ENCODE results near the gene ELMOD1. TPM values are rescaled to one million over a fixed set of nuclear protein-coding genes. Genes with fewer than 3 reads are reported as not detected.

ELMOD1 gene
- total RNA-seq, 1 donor from 2014 or later: not detected

DNA sequence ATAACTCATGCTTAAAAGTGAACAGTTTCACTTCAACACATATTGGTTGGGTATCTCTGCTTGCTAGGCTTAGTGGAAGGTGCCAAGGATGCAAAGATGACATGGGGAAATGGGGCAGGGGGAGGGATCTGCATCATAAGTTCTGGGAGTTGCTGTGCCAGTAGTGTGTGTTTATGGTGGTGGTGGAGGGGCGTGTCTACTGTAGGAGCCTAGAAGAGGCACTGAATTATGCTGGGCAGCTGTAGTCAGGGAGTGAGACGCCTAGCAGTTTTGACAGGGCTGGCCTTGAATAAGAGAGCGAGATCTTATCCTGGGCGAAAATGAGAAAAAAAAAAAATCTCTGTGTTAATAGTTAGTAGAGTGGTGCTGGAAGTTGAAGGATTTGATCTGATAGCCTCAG is 3.0 kb downstream of the ELMOD1 start:
- TF ChIP-seq, protein P1, sequence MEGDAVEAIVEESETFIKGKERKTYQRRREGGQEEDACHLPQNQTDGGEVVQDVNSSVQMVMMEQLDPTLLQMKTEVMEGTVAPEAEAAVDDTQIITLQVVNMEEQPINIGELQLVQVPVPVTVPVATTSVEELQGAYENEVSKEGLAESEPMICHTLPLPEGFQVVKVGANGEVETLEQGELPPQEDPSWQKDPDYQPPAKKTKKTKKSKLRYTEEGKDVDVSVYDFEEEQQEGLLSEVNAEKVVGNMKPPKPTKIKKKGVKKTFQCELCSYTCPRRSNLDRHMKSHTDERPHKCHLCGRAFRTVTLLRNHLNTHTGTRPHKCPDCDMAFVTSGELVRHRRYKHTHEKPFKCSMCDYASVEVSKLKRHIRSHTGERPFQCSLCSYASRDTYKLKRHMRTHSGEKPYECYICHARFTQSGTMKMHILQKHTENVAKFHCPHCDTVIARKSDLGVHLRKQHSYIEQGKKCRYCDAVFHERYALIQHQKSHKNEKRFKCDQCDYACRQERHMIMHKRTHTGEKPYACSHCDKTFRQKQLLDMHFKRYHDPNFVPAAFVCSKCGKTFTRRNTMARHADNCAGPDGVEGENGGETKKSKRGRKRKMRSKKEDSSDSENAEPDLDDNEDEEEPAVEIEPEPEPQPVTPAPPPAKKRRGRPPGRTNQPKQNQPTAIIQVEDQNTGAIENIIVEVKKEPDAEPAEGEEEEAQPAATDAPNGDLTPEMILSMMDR (IDR thresholded peaks at IDR 0.05): no peak
- Mint-ChIP-seq H3K27ac (no peak overlapping the region), H3K4me3 (no peak overlapping the region), H3K9me3 (no peaks in the 10 kb centered on the region), H3K36me3 (ENCODE audit: low read depth) (no peaks in the 10 kb centered on the region), H3K4me1 (peaks cover 28% of the 10 kb centered on the region), H3K27me3 (peaks cover 66% of the 10 kb centered on the region)
- ChIA-PET CTCF (no interaction called here), POLR2A (no interaction called here)
- intact Hi-C loops (cut with micrococcal nuclease): no loop called here
- DNase-seq: no peak
- ATAC-seq (ENCODE audit: low read depth): no peak

DNA sequence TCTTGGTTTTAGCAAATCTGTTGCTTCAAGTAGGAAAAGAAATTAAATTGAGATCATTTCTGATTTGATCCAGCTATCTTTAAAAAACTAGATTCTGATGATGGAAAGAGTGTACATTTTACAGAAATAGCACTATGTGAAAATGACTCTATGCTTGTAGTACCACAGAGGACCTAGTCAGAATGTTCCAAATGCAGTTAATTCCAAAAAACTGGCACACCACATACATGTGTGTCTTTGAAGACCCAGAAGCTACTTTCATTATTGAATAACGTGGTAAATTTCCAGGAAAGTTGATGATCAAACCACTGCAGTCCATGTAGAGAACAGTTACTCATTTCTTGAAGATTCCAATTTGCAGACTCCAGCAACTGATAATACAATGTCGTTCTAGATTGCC is 3.8 kb downstream of the ELMOD1 start:
- CTCF ChIA-PET: no interaction called here
- POLR2A ChIA-PET: no interaction called here
- intact Hi-C loops (cut with micrococcal nuclease): no loop called here
- ATAC-seq (ENCODE audit: low read depth) (no peak), DNase-seq (no peak)
- TF ChIP-seq, protein P1 (IDR thresholded peaks at IDR 0.05): no peak
- Mint-ChIP-seq H3K36me3 (ENCODE audit: low read depth) (no peaks in the 10 kb centered on the region), H3K9me3 (no peaks in the 10 kb centered on the region), H3K4me3 (no peak overlapping the region), H3K27me3 (peaks cover 63% of the 10 kb centered on the region), H3K4me1 (peaks cover 27% of the 10 kb centered on the region), H3K27ac (no peak overlapping the region)

DNA sequence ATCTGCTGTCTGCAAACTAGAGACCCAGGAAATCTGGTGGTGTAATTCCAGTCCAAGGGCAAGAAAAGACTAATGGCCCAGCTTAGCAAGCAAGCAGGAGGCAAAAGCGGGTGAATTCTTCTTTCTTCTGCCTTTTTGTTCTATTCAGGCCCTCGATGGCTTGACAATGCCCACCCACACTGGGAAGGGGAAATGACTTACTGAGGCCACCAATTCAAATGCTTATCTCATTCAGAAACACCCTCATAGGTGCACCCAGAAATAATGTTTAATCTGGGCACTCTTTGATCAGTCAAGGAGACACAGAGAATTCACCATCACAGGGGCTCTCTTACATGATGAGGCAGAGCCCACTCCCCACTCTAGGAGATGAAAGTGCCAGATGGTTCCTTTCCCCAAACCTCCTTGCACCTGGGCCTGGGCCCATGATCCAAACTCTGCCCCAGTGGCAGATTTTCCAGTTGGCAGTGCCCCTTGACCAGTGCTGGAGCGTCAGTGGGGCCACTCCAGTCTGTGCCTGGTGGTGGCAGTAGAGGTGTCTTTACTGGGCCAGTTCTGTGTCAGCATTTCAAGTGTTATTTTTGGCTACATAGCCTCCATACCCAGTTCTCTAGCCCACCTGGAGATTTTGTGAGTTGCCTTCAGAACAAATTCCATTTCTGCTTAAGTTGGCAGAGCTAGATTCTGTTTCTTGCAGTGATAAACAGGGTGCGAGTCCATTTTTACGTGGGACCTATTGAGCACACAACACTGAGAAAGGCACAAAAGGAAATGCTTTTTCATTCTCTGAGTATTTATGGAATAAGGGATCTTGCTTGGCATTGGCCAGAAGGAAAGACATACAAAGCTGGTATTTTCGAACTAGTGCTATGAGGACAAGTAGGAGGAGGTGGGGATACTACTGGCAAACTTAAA is 7.5 kb downstream of the ELMOD1 start:
- DNase-seq (no peak), ATAC-seq (ENCODE audit: low read depth) (no peak)
- no peak overlapping the region for H3K27ac Mint-ChIP-seq
- no peak overlapping the region for H3K4me3 Mint-ChIP-seq
- CTCF ChIA-PET: no interaction called here
- H3K9me3 Mint-ChIP-seq: no peaks in the 10 kb centered on the region
- intact Hi-C loops (cut with micrococcal nuclease): no loop called here
- H3K36me3 Mint-ChIP-seq (ENCODE audit: low read depth): no peaks in the 10 kb centered on the region
- no peaks in the 10 kb centered on the region for H3K4me1 Mint-ChIP-seq
- peaks cover 49% of the 10 kb centered on the region for H3K27me3 Mint-ChIP-seq
- TF ChIP-seq, protein P1 (IDR thresholded peaks at IDR 0.05): no peak
- POLR2A ChIA-PET: no interaction called here

DNA sequence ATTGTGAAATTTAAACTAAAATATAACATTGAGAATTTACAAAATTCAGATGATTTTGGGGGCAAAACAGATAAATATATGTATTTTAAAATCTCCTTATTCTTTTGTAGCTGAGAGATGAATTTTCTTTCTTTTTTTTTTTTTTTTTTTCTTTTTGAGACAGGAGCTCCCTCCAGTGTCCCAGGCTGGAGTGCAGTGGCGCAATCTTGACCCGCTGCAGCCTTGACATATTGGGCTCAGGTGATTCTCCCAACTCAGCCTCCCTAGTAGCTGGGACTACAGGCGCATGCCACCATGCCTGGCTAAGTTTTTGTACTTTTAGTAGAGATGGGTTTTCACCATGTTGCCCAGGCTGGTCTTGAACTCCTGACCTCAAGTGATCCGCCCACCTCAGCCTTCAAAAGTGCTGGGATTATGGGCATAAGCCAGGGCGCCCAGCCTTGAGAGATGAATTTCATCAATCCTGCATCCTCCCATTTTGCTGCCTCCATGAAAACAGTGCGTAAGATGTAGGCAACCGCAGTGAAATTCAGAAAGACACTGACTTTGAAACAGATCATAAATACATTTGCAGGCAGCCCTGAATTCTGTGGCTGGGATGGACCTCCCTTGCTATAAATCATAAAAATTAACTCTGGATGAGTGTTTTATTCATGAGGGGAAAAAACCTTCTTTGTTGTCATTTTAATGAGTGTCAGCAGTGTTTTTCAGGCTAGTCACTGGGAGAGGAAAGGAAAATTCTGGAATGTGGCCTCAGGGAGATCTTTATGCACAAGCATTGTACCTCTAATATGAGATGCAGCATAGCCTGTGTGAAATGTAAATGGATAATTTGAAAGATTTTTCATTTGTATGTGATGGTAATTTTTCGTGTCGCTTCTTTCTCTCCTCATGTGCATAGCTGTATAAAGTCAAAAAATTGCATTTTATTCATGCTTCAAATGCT is 14.4 kb downstream of the ELMOD1 start:
- H3K4me3 Mint-ChIP-seq: no peak overlapping the region
- peaks cover 34% of the 10 kb centered on the region for H3K27me3 Mint-ChIP-seq
- intact Hi-C loops (cut with micrococcal nuclease): loop anchor here (5.0 kb wide), 1 partner anchor 43 kb away; no protein-coding TSS in a partner anchor
- ChIA-PET CTCF (no interaction called here), POLR2A (no interaction called here)
- H3K4me1 Mint-ChIP-seq: no peaks in the 10 kb centered on the region
- no peaks in the 10 kb centered on the region for H3K9me3 Mint-ChIP-seq
- H3K27ac Mint-ChIP-seq: no peak overlapping the region
- ATAC-seq (ENCODE audit: low read depth): no peak
- DNase-seq: no peak
- TF ChIP-seq, protein P1 (IDR thresholded peaks at IDR 0.05): no peak
- H3K36me3 Mint-ChIP-seq (ENCODE audit: low read depth): no peaks in the 10 kb centered on the region

DNA sequence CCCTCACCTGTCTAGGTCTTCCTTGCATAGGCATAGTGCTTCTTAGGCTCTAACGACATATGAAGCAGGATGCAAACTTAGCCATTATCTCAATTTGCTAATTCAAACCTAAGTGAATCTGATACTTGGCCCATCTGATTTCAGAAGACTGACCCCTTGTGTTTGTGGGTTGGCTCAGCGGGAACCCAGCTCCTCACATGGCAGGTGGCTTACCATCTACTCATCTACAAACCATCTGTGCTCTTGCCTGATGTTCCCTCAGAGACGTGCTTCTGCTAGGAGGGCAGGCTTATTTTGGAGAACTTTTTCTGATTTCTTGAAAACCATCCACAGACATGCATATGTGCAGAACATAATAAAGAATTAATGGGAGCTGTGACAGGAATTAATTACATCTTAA is 15.2 kb downstream of the ELMOD1 start:
- Mint-ChIP-seq H3K9me3 (no peaks in the 10 kb centered on the region), H3K27me3 (peaks cover 35% of the 10 kb centered on the region), H3K4me1 (no peaks in the 10 kb centered on the region), H3K36me3 (ENCODE audit: low read depth) (no peaks in the 10 kb centered on the region), H3K4me3 (no peak overlapping the region), H3K27ac (no peak overlapping the region)
- intact Hi-C loops (cut with micrococcal nuclease): loop anchor here (5.0 kb wide), 1 partner anchor 44 kb away; no protein-coding TSS in a partner anchor
- no peak for DNase-seq
- POLR2A ChIA-PET: no interaction called here
- CTCF ChIA-PET: no interaction called here
- no peak for ATAC-seq (ENCODE audit: low read depth)
- TF ChIP-seq, protein P1 (IDR thresholded peaks at IDR 0.05): no peak
